ENCODE data around the gene ZMPSTE24. TPM values are rescaled to one million over a fixed set of nuclear protein-coding genes. Genes with fewer than 3 reads are reported as not detected.
"Not testable (repeated sequence)": the region's sequence is repeated elsewhere in the genome, so short reads cannot be mapped to it uniquely, and the experiment has no call there.

Gene ZMPSTE24
- polyA plus RNA-seq, 1 donor from 2014 or later = 32.9 TPM

GRCh38 chr1:40341491-40342380, 83.7 kb downstream of the ZMPSTE24 start:
- no peaks in the 10 kb centered on the region for H3K9me2 ChIP-seq (ENCODE audit: insufficient read depth, low read length)
- H3K4me2 ChIP-seq (ENCODE audit: low read length) = no peak overlapping the region
- H3K27ac ChIP-seq (ENCODE audit: low read length) = no peak overlapping the region
- no peaks in the 10 kb centered on the region for H4K20me1 ChIP-seq (ENCODE audit: insufficient read depth)
- TF ChIP-seq EZH2 (IDR thresholded peaks at IDR 0.05; ENCODE audit: borderline replicate concordance, insufficient read depth, low read length, poor library complexity, severe bottlenecking) (no peak), TAF1 (IDR thresholded peaks at IDR 0.05; ENCODE audit: low read depth) (no peak), POLR2AphosphoS5 (IDR thresholded peaks at IDR 0.05) (no peak), REST (IDR thresholded peaks at IDR 0.05; ENCODE audit: borderline replicate concordance) (no peak), RAD21 (conservative IDR thresholded peaks at IDR 0.05) (no peak), MXI1 (conservative IDR thresholded peaks at IDR 0.05; ENCODE audit: poor library complexity, severe bottlenecking) (no peak), EP300 (conservative IDR thresholded peaks at IDR 0.05; ENCODE audit: poor library complexity, severe bottlenecking) (no peak), CTCF (IDR thresholded peaks at IDR 0.05; ENCODE audit: poor library complexity, severe bottlenecking) (no peak)
- peaks cover 10% of the 10 kb centered on the region for H3K27me3 ChIP-seq (ENCODE audit: insufficient read depth, low read depth, low read length)
- no peak overlapping the region for H2AFZ ChIP-seq (ENCODE audit: low read depth, low read length)
- no peaks in the 10 kb centered on the region for H3F3A ChIP-seq (ENCODE audit: insufficient read depth, low read length, poor library complexity, severe bottlenecking)
- no peaks in the 10 kb centered on the region for H3K9me3 ChIP-seq (ENCODE audit: low read length)
- no peaks in the 10 kb centered on the region for H3K79me2 ChIP-seq (replicated peaks; ENCODE audit: insufficient read depth, low read length)
- no peak overlapping the region for H3K4me3 ChIP-seq (ENCODE audit: low read length)
- no peak overlapping the region for H3K9ac ChIP-seq (ENCODE audit: low read length)
- no peaks in the 10 kb centered on the region for H3K36me3 ChIP-seq (ENCODE audit: insufficient read depth, low read length)

- not testable (repeated sequence) for H3K4me2 ChIP-seq (ENCODE audit: low read length); H3K27me3 ChIP-seq (ENCODE audit: insufficient read depth, low read depth, low read length); H3K4me3 ChIP-seq (ENCODE audit: low read length); H3K9ac ChIP-seq (ENCODE audit: low read length); H3K27ac ChIP-seq (ENCODE audit: low read length); H2AFZ ChIP-seq (ENCODE audit: low read depth, low read length); H3K36me3 ChIP-seq (ENCODE audit: insufficient read depth, low read length); H3K79me2 ChIP-seq (replicated peaks; ENCODE audit: insufficient read depth, low read length); H3K9me3 ChIP-seq (ENCODE audit: low read length); H3K9me2 ChIP-seq (ENCODE audit: insufficient read depth, low read length); H3F3A ChIP-seq (ENCODE audit: insufficient read depth, low read length, poor library complexity, severe bottlenecking); H4K20me1 ChIP-seq (ENCODE audit: insufficient read depth)
These were observed 84.3 kb downstream of the ZMPSTE24 start for GRCh38 chr1:40342381-40342717.

Other genes with a start within 250 kb of the ZMPSTE24 start
- 162 and 168 TPM in 2 replicates for gene CAP1, start 217.5 kb upstream of the ZMPSTE24 start, polyA plus RNA-seq
- 58.1 and 64.6 TPM in 2 replicates for gene PPT1, start 161.0 kb upstream of the ZMPSTE24 start, polyA plus RNA-seq
- 23.4 and 26.7 TPM in 2 replicates for gene RLF, start 96.8 kb upstream of the ZMPSTE24 start, polyA plus RNA-seq
- not detected in 2 replicates for gene TMCO2, start 10.3 kb upstream of the ZMPSTE24 start, polyA plus RNA-seq
- gene COL9A2, start 59.0 kb downstream of the ZMPSTE24 start, polyA plus RNA-seq = 1.3 and 2.3 TPM in 2 replicates
- gene SMAP2, start 115.5 kb downstream of the ZMPSTE24 start, polyA plus RNA-seq = 46.8 and 56.3 TPM in 2 replicates
- 18.2 and 21.6 TPM in 2 replicates for gene ZFP69B, start 192.2 kb downstream of the ZMPSTE24 start, polyA plus RNA-seq
- gene ZFP69, start 219.1 kb downstream of the ZMPSTE24 start, polyA plus RNA-seq = 11.6 and 12.3 TPM in 2 replicates

Measured in neural cell (in vitro differentiated cells).